ENCODE results near the gene FAM53B.

FAM53B gene

DNA sequence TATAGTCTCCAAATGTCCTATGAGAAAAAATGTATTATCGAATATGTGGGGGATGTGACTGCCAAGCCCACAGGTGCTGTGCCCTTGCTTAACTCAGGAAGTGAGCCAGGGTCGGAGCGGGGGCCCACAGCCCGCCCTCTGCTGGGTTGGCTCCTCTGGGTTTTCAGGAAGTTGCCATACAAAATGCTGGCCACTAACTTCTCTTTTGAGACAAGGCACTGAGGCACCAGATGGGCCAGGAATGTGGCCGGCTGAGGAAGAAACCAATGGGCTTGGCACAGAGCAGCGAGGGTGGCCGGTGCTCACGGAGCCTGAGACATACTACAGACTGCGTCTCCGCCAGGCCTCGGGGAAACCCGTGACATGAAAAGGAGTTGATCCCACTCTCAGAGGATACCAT lies 58.9 kb downstream of the FAM53B start:
- TF ChIP-seq CTCF (IDR thresholded peaks at IDR 0.05; ENCODE audit: low read depth, low read length, missing control alignments) = no peak

DNA sequence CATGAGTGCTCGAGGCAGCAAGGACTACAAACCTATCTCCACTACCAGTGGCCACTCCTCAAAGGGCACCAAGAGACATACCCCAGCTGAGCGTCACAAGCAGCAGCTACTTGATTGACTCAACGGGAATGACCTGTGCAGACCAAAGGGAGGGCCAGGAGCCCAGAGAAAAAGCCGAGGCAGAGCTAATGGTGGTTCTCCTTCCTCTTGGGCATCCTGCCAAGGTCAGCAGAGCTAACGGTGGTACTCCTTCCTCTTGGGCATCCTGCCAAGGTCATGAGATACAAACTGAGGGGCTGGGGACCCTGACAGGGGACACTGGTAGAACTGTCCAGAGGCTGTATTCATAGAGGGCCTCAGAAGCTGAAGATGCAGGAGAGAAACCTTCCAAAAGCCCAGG lies 60.4 kb downstream of the FAM53B start:
- no peak for DNase-seq (ENCODE audit: low read depth)
- H3K4me3 ChIP-seq (ENCODE audit: low read depth, low read length) = no peak overlapping the region
- TF ChIP-seq CTCF (IDR thresholded peaks at IDR 0.05; ENCODE audit: low read depth, low read length, missing control alignments) = no peak

More for the DNA sequence above, 58.9 kb downstream of the FAM53B start:
- DNase-seq (ENCODE audit: low read depth) = no peak
- no peak overlapping the region for H3K4me3 ChIP-seq (ENCODE audit: low read depth, low read length)

- DNase-seq (ENCODE audit: low read depth) = no peak
- TF ChIP-seq CTCF (IDR thresholded peaks at IDR 0.05; ENCODE audit: low read depth, low read length, missing control alignments) = no peak
- H3K4me3 ChIP-seq (ENCODE audit: low read depth, low read length) = no peak overlapping the region
Observed at GRCh38 chr10:124681626-124682552, 62.3 kb downstream of the FAM53B start.

- H3K4me3 ChIP-seq (ENCODE audit: low read depth, low read length) = no peak overlapping the region
- no peak for TF ChIP-seq CTCF (IDR thresholded peaks at IDR 0.05; ENCODE audit: low read depth, low read length, missing control alignments)
- DNase-seq (ENCODE audit: low read depth) = no peak
Observed at GRCh38 chr10:124681091-124681490, 63.1 kb downstream of the FAM53B start.

- no peak for DNase-seq (ENCODE audit: low read depth)
- no peak for TF ChIP-seq CTCF (IDR thresholded peaks at IDR 0.05; ENCODE audit: low read depth, low read length, missing control alignments)
- H3K4me3 ChIP-seq (ENCODE audit: low read depth, low read length) = no peak overlapping the region
Observed at GRCh38 chr10:124680675-124681074, 63.5 kb downstream of the FAM53B start.

GRCh38 chr10:124679401-124679800 lies 64.8 kb downstream of the FAM53B start:
- no peak for TF ChIP-seq CTCF (IDR thresholded peaks at IDR 0.05; ENCODE audit: low read depth, low read length, missing control alignments)
- no peak for DNase-seq (ENCODE audit: low read depth)
- H3K4me3 ChIP-seq (ENCODE audit: low read depth, low read length) = no peak overlapping the region

All from GM12864 (cell line).